GM12892 (cell line): ENCODE results near the gene H6PD.

Experiments used
- POLR2A ChIP-seq: IDR thresholded peaks from 2 replicates; pipeline ENCODE4 v1.6.1; 2011; ENCODE audit warnings: low read depth, low read length, control low read depth
- POLR2AphosphoS5 ChIP-seq: IDR thresholded peaks from 2 replicates; pipeline ENCODE4 v1.6.1; 2011; ENCODE audit warnings: low read depth, low read length, control low read depth
- TAF1 ChIP-seq: IDR thresholded peaks from 2 replicates; pipeline ENCODE4 v1.6.1; 2011; ENCODE audit warnings: low read depth, mild to moderate bottlenecking, control low read depth, low read length, borderline replicate concordance

- TF ChIP-seq POLR2A = no peak
- TF ChIP-seq POLR2AphosphoS5 = no peak
- TF ChIP-seq TAF1 = no peak
These were observed 60.5 kb downstream of the H6PD start for GRCh38 chr1:9294910-9295636.
